Mesendoderm (in vitro differentiated cells): ENCODE measurements around the gene RIIAD1.
"Not testable (repeated sequence)": the region's sequence is repeated elsewhere in the genome, so short reads cannot be mapped to it uniquely, and the experiment has no call there.

Source experiments
- DNase-seq: peaks from one replicate; pipeline ENCODE4 v3.0.0; 2013
- H2AK5ac ChIP-seq: 2 replicates; pipeline ENCODE4 v1.6.1; 2013; ENCODE audit warnings: low read length, inconsistent platforms
- H2BK120ac ChIP-seq: 2 replicates; pipeline ENCODE4 v1.6.1; 2013; ENCODE audit warnings: low read depth, mild to moderate bottlenecking, low read length, moderate library complexity, mixed read lengths
- H2BK15ac ChIP-seq: replicated peaks from 2 replicates; pipeline ENCODE4 v1.6.1; 2013; ENCODE audit warnings: low read depth, mild to moderate bottlenecking, moderate library complexity
- H2BK5ac ChIP-seq: 2 replicates; pipeline ENCODE4 v1.6.1; 2013; ENCODE audit warnings: low read length, inconsistent platforms
- H3K18ac ChIP-seq: 2 replicates; pipeline ENCODE4 v1.6.1; 2013; ENCODE audit warnings: mild to moderate bottlenecking, low read length, mixed read lengths
- H3K23ac ChIP-seq: one replicate; pipeline ENCODE4 v1.6.1; 2013; ENCODE audit warnings: low read length
- H3K27ac ChIP-seq: 2 replicates; pipeline ENCODE4 v1.5.1; 2013; ENCODE audit warnings: low read depth, mild to moderate bottlenecking, inconsistent platforms, low read length, moderate library complexity
- H3K27me3 ChIP-seq: 2 replicates; pipeline ENCODE4 v1.6.1; 2013; ENCODE audit warnings: low read length, control low read depth, mild to moderate bottlenecking, inconsistent platforms; ENCODE audit not compliant: insufficient read depth, poor library complexity
- H3K36me3 ChIP-seq: 2 replicates; pipeline ENCODE4 v1.6.1; 2013; ENCODE audit warnings: low read length, inconsistent platforms; ENCODE audit not compliant: control insufficient read depth, insufficient read depth
- H3K4ac ChIP-seq: one replicate; pipeline ENCODE4 v1.6.1; 2013; ENCODE audit warnings: low read depth, mild to moderate bottlenecking, low read length, moderate library complexity
- H3K4me1 ChIP-seq: 2 replicates; pipeline ENCODE4 v1.6.1; 2013; ENCODE audit warnings: low read depth, low read length, inconsistent platforms; ENCODE audit not compliant: control insufficient read depth
- H3K4me2 ChIP-seq: 2 replicates; pipeline ENCODE4 v1.6.1; 2013; ENCODE audit warnings: low read length
- H3K4me3 ChIP-seq: 2 replicates; pipeline ENCODE4 v1.5.1; 2013; ENCODE audit warnings: mild to moderate bottlenecking, low read length
- H3K56ac ChIP-seq: one replicate; pipeline ENCODE4 v1.6.1; 2013; ENCODE audit warnings: low read length
- H3K79me1 ChIP-seq: 2 replicates; pipeline ENCODE4 v1.6.1; 2013; ENCODE audit warnings: low read length, inconsistent platforms
- H3K79me2 ChIP-seq: 2 replicates; pipeline ENCODE4 v1.6.1; 2013; ENCODE audit warnings: mild to moderate bottlenecking, low read length; ENCODE audit not compliant: control insufficient read depth, insufficient read depth
- H3K9ac ChIP-seq: 2 replicates; pipeline ENCODE4 v1.6.1; 2013; ENCODE audit warnings: low read length, inconsistent platforms
- H4K5ac ChIP-seq: one replicate; pipeline ENCODE4 v1.6.1; 2013; ENCODE audit warnings: low read length
- H4K8ac ChIP-seq: one replicate; pipeline ENCODE4 v1.6.1; 2013; ENCODE audit warnings: low read depth, mild to moderate bottlenecking, control low read depth, low read length, moderate library complexity
- WGBS: extraction: QIAGEN DNeasy Blood & Tissue Kit; methylation state at CpG from one replicate; pipeline ENCODE4 v1.1.7; 2013; ENCODE audit warnings: low lambda C conversion rate, missing lambda C conversion rate; ENCODE audit not compliant: insufficient coverage; ENCODE audit errors: extremely low coverage; 5-methylcytosine and 5-hydroxymethylcytosine counted together

The RIIAD1 gene

DNA sequence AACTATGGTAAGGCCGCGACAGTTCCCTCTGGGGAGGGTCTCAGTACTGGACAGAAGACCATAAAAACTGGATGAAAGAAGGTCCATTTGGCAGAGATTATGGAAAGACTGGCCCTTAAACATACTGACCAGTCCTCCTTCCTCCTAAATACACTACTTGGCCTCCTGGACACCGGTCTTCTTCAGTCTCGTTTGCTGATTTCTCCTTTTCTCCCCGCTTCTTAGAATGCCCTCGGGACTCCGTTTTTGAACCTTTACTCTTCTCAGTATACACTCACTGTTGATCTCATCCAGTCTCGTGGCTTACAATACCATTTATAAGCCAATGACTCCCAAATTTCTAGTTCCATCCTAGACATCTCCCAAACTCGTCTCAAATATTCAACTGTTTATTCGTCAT lies 42.7 kb downstream of the RIIAD1 start:
- Histone ChIP-seq H3K18ac (no peak overlapping the region), H2AK5ac (no peak overlapping the region), H3K4me2 (peak overlapping the region; percentile 75), H3K4ac (no peak overlapping the region), H3K79me1 (peaks cover 4% of the 10 kb centered on the region), H3K4me3 (no peak overlapping the region), H3K27ac (no peak overlapping the region), H4K5ac (peak overlapping the region; percentile 100), H3K36me3 (peaks cover 8% of the 10 kb centered on the region), H3K9ac (peak overlapping the region; percentile 93), H2BK5ac (no peak overlapping the region), H3K27me3 (no peaks in the 10 kb centered on the region), H3K79me2 (no peaks in the 10 kb centered on the region), H3K23ac (no peak overlapping the region), H2BK120ac (no peak overlapping the region), H4K8ac (peak overlapping the region; percentile 88), H3K4me1 (peaks cover 2% of the 10 kb centered on the region), H3K56ac (peak overlapping the region; percentile 92), H2BK15ac (no peak overlapping the region)
- WGBS = 100% methylated on average over 2 of the region's 10 CpGs
- no peak for DNase-seq

DNA sequence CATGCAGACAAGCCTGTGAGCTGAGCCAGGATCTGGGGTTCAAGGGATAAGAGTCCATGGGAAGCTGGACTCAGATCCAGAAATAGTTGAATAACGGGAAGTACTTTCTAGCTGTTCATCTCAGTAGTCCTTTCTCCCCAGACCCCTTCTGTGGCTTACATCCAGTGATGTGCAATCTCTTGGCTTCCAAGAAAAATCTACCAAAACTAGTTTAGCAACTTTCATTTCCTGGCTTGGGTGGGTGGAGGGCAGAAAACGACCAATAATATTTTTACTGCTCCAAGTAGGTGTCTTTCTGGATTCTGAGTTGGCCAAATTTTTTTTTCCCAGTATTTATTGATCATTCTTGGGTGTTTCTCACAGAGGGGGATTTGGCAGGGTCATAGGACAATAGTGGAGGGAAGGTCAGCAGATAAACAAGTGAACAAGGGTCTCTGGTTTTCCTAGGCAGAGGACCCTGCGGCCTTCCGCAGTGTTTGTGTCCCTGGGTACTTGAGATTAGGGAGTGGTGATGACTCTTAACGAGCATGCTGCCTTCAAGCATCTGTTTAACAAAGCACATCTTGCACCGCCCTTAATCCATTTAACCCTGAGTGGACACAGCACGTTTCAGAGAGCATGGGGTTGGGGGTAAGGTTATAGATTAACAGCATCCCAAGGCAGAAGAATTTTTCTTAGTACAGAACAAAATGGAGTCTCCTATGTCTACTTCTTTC lies 47.2 kb downstream of the RIIAD1 start:
- not testable (repeated sequence) for H3K18ac ChIP-seq, H3K27ac ChIP-seq, DNase-seq, H2BK15ac ChIP-seq, H3K9ac ChIP-seq, H4K8ac ChIP-seq, H3K56ac ChIP-seq, H3K36me3 ChIP-seq, H3K79me1 ChIP-seq, H2BK5ac ChIP-seq, H3K79me2 ChIP-seq, H2AK5ac ChIP-seq, H3K4me3 ChIP-seq, H3K4me2 ChIP-seq, H3K23ac ChIP-seq, H3K4me1 ChIP-seq, H4K5ac ChIP-seq, H2BK120ac ChIP-seq, H3K27me3 ChIP-seq, H3K4ac ChIP-seq
- no CpG with 5 or more reads among the region's 7 CpGs for WGBS

DNA sequence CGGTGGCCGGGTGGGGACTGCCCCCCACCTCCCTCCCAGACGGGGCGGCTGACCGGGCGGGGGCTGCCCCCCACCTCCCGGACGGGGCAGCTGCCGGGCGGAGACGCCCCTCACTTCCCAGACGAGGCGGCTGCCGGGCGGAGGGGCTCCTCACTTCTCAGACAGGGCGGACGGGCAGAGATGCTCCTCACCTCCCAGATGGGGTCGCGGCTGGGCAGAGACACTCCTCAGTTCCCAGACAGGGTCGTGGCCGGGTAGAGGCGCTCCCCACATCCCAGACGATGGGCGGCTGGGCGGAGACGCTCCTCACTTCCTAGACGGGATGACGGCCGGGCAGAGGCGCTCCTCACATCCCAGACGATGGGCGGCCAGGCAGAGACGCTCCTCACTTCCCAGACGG lies 47.9 kb downstream of the RIIAD1 start:
- WGBS = no CpG with 5 or more reads among the region's 34 CpGs
- H2BK120ac ChIP-seq, DNase-seq, H3K36me3 ChIP-seq, H3K18ac ChIP-seq, H3K4me3 ChIP-seq, H3K27me3 ChIP-seq, H3K27ac ChIP-seq, H3K4me1 ChIP-seq, H3K23ac ChIP-seq, H2BK15ac ChIP-seq, H3K79me2 ChIP-seq, H3K9ac ChIP-seq, H4K5ac ChIP-seq, H3K4ac ChIP-seq, H3K4me2 ChIP-seq, H3K79me1 ChIP-seq, H3K56ac ChIP-seq, H2BK5ac ChIP-seq, H4K8ac ChIP-seq, H2AK5ac ChIP-seq: not testable (repeated sequence)

DNA sequence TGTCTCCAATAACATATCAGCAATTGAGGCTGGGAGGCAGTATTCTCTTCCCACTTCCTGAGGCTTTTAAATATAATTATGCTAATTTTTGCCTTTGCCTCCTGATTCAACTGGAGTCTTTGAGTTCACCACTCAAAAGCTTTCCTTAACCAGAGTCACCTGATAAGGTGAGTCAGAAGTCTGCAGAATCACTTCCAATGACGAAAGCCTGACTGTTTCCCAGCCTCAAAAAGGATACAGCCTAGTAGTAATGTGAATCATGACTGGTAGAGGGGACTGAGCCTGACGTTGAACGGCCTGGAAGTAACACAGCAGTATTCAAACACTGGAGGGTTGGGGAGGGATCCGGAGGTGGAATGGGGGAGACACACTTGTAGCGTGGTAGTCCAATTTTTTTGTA lies 52.4 kb downstream of the RIIAD1 start:
- Histone ChIP-seq H2BK5ac (no peak overlapping the region), H3K56ac (no peak overlapping the region), H3K4me1 (no peaks in the 10 kb centered on the region), H3K9ac (no peak overlapping the region), H3K27ac (no peak overlapping the region), H4K5ac (no peak overlapping the region), H3K4ac (no peak overlapping the region), H2AK5ac (no peak overlapping the region), H3K18ac (no peak overlapping the region), H2BK120ac (no peak overlapping the region), H3K4me2 (no peak overlapping the region), H3K4me3 (no peak overlapping the region), H3K79me2 (no peaks in the 10 kb centered on the region), H3K23ac (no peak overlapping the region), H3K36me3 (no peaks in the 10 kb centered on the region), H3K79me1 (no peaks in the 10 kb centered on the region), H4K8ac (no peak overlapping the region), H3K27me3 (no peaks in the 10 kb centered on the region), H2BK15ac (no peak overlapping the region)
- WGBS = no CpG with 5 or more reads among the region's 5 CpGs
- DNase-seq = no peak

DNA sequence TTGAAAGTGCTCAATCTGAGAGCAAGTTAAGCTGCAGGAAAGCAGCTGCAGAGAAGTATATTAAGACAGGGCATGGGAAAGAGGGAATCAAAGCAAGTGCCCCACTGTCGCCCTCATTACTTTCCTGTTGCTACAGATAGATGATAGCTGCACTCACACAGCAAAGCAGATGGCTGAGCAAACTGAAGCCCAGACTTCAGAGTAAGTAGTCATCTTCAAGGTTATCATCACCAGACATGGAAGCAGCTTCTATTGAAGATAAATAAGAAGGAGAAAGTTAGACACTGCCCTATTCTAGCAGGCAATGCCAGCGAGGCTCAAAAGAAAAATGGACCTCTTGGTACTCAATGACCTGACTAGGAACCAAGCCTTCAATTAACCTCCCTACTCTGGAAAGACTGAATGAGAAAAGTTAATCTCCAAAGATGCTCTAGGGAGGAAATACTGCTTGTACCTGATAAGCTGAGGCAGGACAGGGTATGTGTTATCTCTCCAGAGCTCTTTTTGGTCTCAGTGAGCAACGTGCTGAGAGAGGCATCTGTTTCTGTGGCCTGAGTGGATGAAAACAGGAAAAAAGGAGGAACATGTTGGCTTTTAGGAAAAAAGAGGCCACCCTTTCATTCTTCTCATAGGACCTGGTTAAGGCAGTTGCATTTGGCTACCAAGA lies 53.1 kb downstream of the RIIAD1 start:
- Histone ChIP-seq H3K27me3 (no peaks in the 10 kb centered on the region), H2AK5ac (no peak overlapping the region), H3K4me2 (no peak overlapping the region)

More for the DNA sequence above, 53.1 kb downstream of the RIIAD1 start:
- no peak overlapping the region for H2BK120ac ChIP-seq
- no peak overlapping the region for H2BK15ac ChIP-seq
- no peak overlapping the region for H3K18ac ChIP-seq
- no peak overlapping the region for H3K9ac ChIP-seq
- H3K79me2 ChIP-seq = no peaks in the 10 kb centered on the region
- no peak overlapping the region for H4K5ac ChIP-seq
- WGBS = no CpG with 5 or more reads among the region's 3 CpGs
- no peak overlapping the region for H3K56ac ChIP-seq
- no peak overlapping the region for H3K4ac ChIP-seq
- H4K8ac ChIP-seq = no peak overlapping the region
- no peaks in the 10 kb centered on the region for H3K4me1 ChIP-seq
- DNase-seq = no peak
- H3K27ac ChIP-seq = no peak overlapping the region
- H3K4me3 ChIP-seq = no peak overlapping the region
- H3K36me3 ChIP-seq = no peaks in the 10 kb centered on the region
- H3K79me1 ChIP-seq = no peaks in the 10 kb centered on the region
- no peak overlapping the region for H3K23ac ChIP-seq
- no peak overlapping the region for H2BK5ac ChIP-seq
